ENCODE data around the gene COA1. TPM values are rescaled to one million over a fixed set of nuclear protein-coding genes. Genes with fewer than 3 reads are reported as not detected.

Gene COA1
- total RNA-seq, 1 donor from 2014 or later = 41.2 TPM

DNA sequence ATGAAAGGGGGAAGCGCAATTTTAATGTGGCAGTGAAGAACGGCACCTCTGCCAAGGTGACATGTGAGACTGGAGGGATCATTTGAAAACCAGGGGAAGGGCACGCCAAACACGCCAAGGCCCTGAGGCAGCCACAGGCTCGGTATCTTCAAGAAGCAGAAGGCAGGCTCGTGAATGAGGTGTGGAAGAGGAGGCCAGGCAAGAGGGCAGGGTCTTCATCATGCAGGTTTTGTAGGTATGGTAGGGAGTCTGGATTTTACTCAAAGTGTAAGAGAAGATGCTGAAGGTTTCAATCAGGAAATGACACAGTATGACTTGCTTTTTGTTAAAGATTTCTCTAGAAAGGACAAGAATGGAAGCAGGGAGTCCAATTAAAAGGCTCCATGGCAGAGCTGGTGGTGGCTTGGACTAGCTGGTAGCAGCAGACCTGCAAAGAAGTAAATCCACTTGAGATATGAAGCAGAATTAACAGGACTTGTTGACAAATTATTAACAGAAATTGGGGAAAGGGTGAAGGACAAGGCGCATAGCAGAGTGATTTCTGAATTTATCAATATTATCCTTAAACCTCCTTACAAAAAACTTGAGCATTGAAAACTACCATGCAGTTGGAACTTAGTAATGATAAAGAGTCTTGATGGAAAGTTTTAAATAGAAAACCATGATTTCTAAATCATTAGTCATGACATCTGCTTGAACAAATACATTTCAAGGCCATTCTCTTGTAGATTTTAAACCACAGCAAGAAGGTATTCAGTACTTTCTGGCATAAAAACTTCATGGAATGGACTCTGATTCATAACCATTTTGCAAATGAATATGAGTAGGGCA lies 70.4 kb downstream of the COA1 start:
- FAIRE-seq (no peak), DNase-seq (ENCODE audit: low spot score in 2 of 2) (no peak)

DNA sequence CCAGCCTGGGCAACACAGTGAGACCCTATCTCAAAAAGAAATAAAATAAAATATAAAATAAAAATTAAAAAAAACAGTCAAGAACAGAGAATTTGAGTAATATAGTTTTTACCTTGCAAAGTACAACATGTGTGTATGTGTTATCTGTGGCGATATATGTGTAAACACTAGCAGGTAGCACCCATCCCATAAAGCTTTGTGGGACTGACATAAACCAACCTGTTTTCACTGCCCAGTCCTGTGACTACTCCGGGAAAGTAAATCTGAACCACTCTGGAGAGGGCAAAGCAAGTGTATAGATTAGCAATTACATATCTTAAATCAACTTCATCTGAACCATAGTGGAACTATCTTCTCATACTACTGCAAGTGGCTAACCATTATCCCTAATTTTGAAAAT lies 72.3 kb downstream of the COA1 start:
- no peak for FAIRE-seq
- no peak for DNase-seq (ENCODE audit: low spot score in 2 of 2)

- FAIRE-seq = no peak
- no peak for DNase-seq (ENCODE audit: low spot score in 2 of 2)
Observed at GRCh38 chr7:43655584-43655983, 73.7 kb downstream of the COA1 start.

DNA sequence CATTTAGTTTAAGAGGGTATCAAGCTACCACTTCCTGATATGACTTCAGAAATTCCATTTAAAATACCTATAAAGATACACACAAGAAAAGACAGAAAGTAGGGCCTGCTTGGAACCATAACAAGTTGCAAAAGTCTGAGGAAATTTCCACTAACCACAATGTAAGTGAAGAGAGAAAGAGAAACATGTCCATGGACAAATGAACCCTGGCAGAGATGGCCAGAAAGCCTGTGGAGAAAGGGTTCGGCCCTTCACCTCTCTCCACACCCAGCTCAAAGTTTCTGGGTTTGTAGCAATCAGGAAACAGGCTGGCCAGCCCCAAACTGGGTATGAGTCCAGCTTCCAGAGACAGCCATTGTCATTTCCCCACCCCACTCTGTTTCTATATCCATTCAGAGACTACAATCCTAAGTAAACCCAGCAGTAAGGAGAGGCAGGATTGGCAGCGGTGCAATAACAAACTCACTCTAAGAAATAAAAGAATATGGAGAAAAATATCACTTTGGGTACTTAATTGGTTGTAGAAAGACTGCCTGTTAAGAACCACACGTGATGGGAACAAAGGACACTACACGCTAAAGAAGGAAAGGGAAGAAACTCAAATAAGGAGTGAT lies 75.3 kb downstream of the COA1 start:
- DNase-seq (ENCODE audit: low spot score in 2 of 2) (no peak), FAIRE-seq (no peak)

GRCh38 chr7:43653466-43653865 lies 75.9 kb downstream of the COA1 start:
- FAIRE-seq (no peak), DNase-seq (ENCODE audit: low spot score in 2 of 2) (no peak)

DNA sequence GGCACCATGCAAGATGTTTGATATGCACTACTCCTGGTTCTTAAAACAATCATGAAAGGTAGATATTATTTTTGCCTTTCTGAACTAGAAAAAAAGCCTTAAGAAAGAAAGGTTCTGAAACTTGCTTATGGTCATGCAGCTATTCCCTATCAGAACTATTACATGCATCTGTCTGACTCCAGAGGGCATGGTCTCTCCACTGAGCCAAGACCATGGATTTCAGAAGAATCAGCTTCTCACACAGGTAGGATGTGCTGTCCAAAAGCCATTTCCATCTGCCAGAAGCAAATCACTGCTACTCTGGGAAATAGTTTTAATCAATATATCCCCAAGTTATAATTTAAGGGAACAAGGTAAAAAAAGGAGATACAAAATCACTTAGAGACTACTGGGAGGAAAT lies 77.0 kb downstream of the COA1 start:
- FAIRE-seq (no peak), DNase-seq (ENCODE audit: low spot score in 2 of 2) (no peak)

DNA sequence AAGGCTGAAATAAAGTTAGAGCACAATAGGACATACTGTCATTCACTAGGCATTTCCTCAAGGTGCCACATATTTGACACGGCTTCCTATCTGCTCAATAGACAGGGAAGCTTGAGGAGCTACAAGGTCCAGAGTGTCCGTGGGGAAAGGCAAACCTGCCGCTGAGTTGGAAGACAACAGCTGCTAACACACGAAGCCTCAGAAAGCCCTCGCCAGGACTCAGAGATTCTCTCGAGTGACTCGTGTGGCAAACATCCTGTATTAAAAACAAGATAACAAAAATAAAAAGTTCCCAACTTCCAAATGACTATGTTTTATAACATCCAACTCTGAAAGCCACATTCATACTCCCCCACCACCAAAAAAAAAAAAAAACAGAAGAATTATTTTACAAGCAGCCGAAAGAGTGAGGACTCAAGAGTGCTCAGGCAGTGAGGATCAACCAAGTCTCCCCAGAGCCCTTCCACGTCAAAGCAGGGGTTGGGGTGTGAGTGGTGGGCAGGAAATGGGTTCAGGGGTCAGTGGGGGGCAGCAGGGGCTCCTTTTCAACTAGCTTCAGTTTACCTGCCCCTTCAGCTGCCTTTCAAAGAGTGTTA lies 78.8 kb downstream of the COA1 start:
- FAIRE-seq = no peak
- DNase-seq (ENCODE audit: low spot score in 2 of 2) = no peak

DNA sequence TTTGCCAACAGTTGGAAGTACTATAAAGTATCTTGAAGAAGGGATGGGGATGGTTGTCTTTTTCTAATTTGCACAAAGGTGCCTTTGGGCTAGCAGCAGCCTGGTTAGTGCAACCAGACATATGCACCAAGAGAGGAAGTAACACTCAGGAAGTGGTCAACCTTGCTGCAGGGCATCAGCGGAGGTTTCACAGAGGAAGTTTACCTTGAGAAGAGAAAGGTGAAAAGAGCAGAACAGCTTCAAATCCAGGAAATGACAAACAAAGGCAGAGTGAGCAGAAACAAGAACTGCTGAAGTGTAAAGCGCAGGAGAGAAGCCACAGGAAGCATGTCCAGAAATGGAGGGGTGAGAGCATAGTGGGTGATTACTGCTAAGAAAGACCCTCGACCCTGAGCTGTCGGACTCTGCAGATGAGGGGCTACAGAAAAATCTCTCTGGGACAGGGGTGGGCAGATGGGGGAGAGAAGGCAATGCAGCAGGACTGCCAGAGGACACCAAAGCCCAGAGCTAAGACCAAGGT lies 79.5 kb downstream of the COA1 start:
- FAIRE-seq (no peak), DNase-seq (ENCODE audit: low spot score in 2 of 2) (no peak)

DNA sequence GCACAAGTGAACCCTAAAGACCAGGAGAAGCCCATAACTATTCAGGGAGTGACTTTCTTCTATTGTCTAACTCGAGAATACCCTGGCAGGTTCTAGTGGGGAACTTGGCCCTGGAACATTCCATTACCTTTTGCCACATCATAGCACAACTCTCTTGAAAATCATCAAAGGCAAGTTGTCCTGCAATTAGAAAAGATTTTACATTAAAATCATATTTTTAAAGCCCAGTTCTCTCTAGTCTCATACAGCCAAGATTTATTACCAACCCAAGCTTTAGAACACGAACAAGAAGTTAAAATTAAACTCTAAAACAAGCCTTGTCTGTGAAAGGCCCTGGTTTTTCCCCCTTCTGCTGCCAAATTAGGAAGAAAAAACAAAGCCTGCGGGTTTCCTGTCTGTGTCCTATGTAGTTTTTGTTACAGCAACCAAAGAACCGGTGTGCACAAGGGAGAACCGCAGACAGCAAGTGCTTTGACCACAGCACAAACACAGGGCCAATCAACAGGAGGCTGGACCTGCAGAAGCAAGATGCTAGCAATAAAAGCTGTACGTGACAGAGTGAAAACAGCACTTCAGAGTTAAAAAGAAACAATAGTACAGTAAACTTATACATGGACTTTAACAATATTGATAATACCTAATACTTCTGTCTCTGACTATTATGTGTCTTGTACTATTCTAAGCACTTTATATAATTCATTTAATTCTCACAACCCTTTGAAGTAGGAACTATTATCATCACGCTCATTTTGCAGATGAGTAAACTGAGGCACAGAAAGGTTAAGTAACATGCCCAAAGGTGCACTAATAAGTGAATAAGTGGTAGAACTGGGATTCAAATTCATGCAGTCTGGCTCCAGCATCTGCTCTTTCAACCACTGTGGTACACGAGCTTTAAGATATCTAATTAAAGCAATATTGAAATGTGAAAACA lies 80.6 kb downstream of the COA1 start:
- DNase-seq (ENCODE audit: low spot score in 2 of 2) (no peak), FAIRE-seq (no peak)

DNA sequence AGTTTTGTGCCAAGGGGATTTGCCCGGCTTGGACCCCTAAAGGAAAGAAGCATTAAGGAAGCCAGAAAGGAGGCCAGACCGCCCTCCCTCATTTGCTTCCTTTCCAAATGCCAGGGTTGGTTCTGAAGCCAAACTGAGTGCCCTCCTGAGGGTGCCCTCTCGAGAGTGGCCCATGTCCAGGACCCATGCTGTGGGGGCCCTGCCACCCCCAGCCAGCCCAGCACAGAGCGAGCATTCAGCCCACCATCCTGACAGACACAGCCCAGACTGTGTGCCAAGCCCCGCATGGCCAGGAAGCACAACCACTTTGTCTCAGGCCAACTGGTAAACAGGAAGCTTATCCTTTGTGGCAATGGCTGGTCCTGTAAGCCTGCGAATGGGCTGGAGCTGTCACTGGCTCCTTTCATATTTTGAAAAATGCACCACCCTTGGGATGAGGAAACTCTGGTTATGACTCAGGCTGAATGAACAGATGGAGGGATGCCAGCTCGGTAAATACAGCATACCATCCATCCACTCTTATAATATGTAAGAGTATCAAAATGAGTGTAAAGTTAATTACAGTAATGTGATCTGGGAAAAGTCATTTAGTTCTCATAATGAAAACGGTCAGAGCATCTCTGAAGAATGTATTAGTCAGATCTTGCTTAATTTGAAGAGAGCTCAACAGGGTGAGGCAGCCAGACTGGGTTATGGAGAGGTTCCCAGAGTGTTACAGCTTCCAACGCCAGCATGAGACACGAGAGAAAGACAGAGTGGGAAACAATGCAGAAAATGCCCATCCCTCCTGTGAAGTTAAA lies 81.5 kb downstream of the COA1 start:
- DNase-seq (ENCODE audit: low spot score in 2 of 2) (peak; percentile 16 to 44), FAIRE-seq (no peak)

- FAIRE-seq (no peak), DNase-seq (ENCODE audit: low spot score in 2 of 2) (no peak)
Observed at GRCh38 chr7:43647339-43647672, 82.0 kb downstream of the COA1 start.

GRCh38 chr7:43646603-43647338 lies 82.6 kb downstream of the COA1 start:
- FAIRE-seq (no peak), DNase-seq (ENCODE audit: low spot score in 2 of 2) (peak in 1 of 2 donors; percentile 39)

- no peak for DNase-seq (ENCODE audit: low spot score in 2 of 2)
- FAIRE-seq = no peak
Observed at GRCh38 chr7:43645699-43646226, 83.6 kb downstream of the COA1 start.

GRCh38 chr7:43643846-43644245 lies 85.5 kb downstream of the COA1 start:
- FAIRE-seq (no peak), DNase-seq (ENCODE audit: low spot score in 2 of 2) (no peak)

- DNase-seq (ENCODE audit: low spot score in 2 of 2) = no peak
- FAIRE-seq = no peak
Observed at GRCh38 chr7:43642897-43643630, 86.3 kb downstream of the COA1 start.

GRCh38 chr7:43640679-43641078 lies 88.6 kb downstream of the COA1 start:
- no peak for DNase-seq (ENCODE audit: low spot score in 2 of 2)
- no peak for FAIRE-seq

DNA sequence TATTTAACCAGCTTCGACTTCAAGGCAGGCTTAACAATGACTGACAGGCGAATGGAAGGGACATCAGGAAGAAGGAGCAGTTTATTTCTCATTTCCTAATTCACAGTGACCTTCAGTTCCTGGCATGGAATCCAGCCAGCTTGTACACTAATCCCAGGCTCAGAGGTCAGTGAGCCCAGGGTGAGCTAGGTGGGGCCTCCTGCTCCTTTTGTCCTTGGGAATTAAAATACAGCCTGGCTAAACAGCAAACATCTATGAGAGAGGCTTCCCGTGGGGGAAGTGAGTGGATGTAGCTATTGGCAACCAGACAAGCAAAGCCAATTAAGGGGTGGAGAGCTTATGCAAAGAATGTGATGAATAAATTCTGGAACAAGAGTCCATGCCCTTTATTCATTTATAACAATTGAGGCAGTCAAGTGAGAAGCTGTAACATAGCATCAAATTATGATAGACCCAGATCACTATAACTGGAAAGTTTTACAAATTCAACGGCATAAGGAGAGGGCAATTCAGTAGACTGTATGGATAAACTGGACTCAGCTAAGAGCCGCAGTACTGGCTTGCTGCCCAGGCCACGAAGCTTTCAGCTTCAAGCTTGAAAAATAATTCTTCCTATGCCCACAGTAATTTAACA lies 89.3 kb downstream of the COA1 start:
- DNase-seq (ENCODE audit: low spot score in 2 of 2) (no peak), FAIRE-seq (no peak)
